Measurements from ENCODE around the gene PTGDR. TPM values are rescaled to one million over a fixed set of nuclear protein-coding genes. Genes with fewer than 3 reads are reported as not detected.

The PTGDR gene
- total RNA-seq, 2 donors from 2014 or later: 0.28 to 0.89 TPM

DNA sequence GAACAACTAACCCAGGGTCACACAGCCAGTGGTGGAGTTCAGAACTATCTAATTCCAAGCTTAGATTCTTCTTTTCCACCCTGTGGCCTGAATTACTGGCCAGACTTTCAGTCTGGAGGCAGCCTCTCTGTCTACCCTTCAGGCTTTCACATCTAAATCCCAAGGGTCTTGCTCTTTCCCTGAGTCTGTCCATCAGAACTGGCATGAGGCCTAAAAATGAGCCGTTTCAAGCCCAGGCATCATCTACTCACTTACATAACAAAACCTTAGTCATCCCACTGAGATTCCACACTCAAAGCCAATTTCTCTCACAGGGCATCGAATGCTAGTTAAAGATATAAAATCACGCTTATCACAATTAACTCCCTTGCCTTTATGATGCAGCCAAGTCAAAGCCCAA lies 1.3 kb upstream of the PTGDR start:
- Histone ChIP-seq H3K27ac (peak overlapping the region in 1 of 2 donors; percentile 16), H3K9me3 (no peaks in the 10 kb centered on the region), H3K36me3 (no peaks in the 10 kb centered on the region), H3K27me3 (no peaks in the 10 kb centered on the region), H3K4me3 (no peak overlapping the region), H3K4me1 (peaks cover 0 to 30% of the 10 kb centered on the region in 2 donors)
- no peak for TF ChIP-seq CTCF (IDR thresholded peaks at IDR 0.05)
- DNase-seq (ENCODE audit: low spot score): peak; percentile 81

DNA sequence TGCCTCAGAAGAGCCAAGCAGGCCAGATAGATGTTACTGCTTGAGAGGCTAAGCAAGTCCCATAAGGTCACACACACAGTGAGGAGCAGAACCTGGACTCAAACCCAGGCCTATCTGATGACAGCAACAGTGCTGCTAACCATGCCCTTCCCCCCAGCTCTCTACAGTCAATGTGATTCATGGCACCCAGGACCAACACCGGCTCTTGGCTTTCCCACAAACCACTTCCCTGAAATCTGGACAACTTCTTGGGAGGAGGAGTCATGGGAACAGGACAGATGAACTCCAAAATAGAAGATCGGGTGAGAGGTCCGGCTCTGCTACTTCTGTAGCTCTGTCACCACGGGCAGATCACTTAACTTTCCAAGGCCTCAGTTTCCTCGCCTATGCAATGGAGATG lies 716 bp upstream of the PTGDR start:
- peaks cover 0 to 30% of the 10 kb centered on the region in 2 donors for H3K4me1 ChIP-seq
- H3K4me3 ChIP-seq: no peak overlapping the region
- no peak for DNase-seq (ENCODE audit: low spot score)
- H3K9me3 ChIP-seq: no peaks in the 10 kb centered on the region
- H3K27me3 ChIP-seq: no peaks in the 10 kb centered on the region
- H3K27ac ChIP-seq: peak overlapping the region in 1 of 2 donors; percentile 35
- TF ChIP-seq CTCF (IDR thresholded peaks at IDR 0.05): no peak
- no peaks in the 10 kb centered on the region for H3K36me3 ChIP-seq

GRCh38 chr14:52268279-52269061 lies 972 bp downstream of the PTGDR start:
- no peaks in the 10 kb centered on the region for H3K27me3 ChIP-seq
- peak overlapping the region; percentile 35 to 53 for H3K4me3 ChIP-seq
- no peak for DNase-seq (ENCODE audit: low spot score)
- peak overlapping the region; percentile 35 to 44 for H3K27ac ChIP-seq
- H3K4me1 ChIP-seq: peaks cover 0 to 30% of the 10 kb centered on the region in 2 donors
- no peaks in the 10 kb centered on the region for H3K9me3 ChIP-seq
- H3K36me3 ChIP-seq: no peaks in the 10 kb centered on the region
- no peak for TF ChIP-seq CTCF (IDR thresholded peaks at IDR 0.05)

GRCh38 chr14:52269100-52269499 lies 1.6 kb downstream of the PTGDR start:
- Histone ChIP-seq H3K9me3 (no peaks in the 10 kb centered on the region), H3K4me1 (peaks cover 0 to 30% of the 10 kb centered on the region in 2 donors), H3K4me3 (peak overlapping the region; percentile 35 to 53), H3K27ac (peak overlapping the region; percentile 35 to 44), H3K36me3 (no peaks in the 10 kb centered on the region), H3K27me3 (no peaks in the 10 kb centered on the region)
- TF ChIP-seq CTCF (IDR thresholded peaks at IDR 0.05): no peak
- no peak for DNase-seq (ENCODE audit: low spot score)

- Histone ChIP-seq H3K9me3 (no peaks in the 10 kb centered on the region), H3K27ac (no peak overlapping the region), H3K4me3 (no peak overlapping the region), H3K36me3 (no peaks in the 10 kb centered on the region), H3K4me1 (peaks cover 0 to 30% of the 10 kb centered on the region in 2 donors), H3K27me3 (no peaks in the 10 kb centered on the region)
- no peak for TF ChIP-seq CTCF (IDR thresholded peaks at IDR 0.05)
- no peak for DNase-seq (ENCODE audit: low spot score)
Measured at GRCh38 chr14:52269982-52270381, 2.5 kb downstream of the PTGDR start.

Measured in right atrium auricular region (tissue), 2 donors.